ENCODE measurements around the gene DLG5.

GRCh38 chr10:77857272-77857671 is 69.3 kb downstream of the DLG5 start:
- no peak for TF ChIP-seq CTCF (IDR thresholded peaks at IDR 0.05)
- TF ChIP-seq EZH2 (IDR thresholded peaks at IDR 0.05): no peak
